Breast epithelium (tissue), 3 donors: ENCODE results near the gene ETFA.

Experiments used
- CTCF ChIP-seq, 3 donors: fragments of 450-650 bp; IDR thresholded peaks; one replicate each; pipeline ENCODE4 v1.5.1; 2016 to 2017; ENCODE audit warnings: antibody characterized with exemption in 3 of 3, mild to moderate bottlenecking in 3 of 3, moderate library complexity in 3 of 3
- POLR2A ChIP-seq: fragments of 450-650 bp; IDR thresholded peaks from one replicate; pipeline ENCODE4 v1.6.1; 2016; ENCODE audit warnings: antibody characterized with exemption, mild to moderate bottlenecking, moderate library complexity
- POLR2AphosphoS5 ChIP-seq, 3 donors: sonication (generic); formaldehyde crosslinking; IDR thresholded peaks; one replicate each; pipeline ENCODE4 v1.6.1; 2017; ENCODE audit warnings: antibody characterized with exemption in 3 of 3

DNA sequence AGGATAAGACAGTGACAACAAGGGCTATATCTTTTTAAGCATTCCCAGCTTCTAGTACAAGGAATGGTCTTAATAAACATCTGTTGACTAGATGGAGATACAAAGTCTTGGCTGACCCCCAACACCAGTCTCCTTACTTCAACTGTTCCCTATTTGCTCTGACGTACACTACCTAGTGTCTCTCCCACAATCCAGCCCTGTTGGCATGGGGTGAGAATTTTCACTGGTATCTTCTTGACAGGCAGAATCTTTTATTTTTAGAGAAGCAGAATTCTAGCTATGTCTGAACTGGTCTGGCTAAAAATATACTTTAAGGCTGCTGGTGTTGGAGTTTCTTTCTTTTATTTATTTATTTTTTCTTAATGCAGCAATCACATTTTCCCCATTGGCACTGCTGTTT, 82.0 kb downstream of the ETFA start:
- no peak for TF ChIP-seq POLR2A
- TF ChIP-seq CTCF (IDR thresholded peaks at IDR 0.05), result no peak
- TF ChIP-seq POLR2AphosphoS5 (IDR thresholded peaks at IDR 0.05), result no peak
